ENCODE measurements around the gene BANK1. TPM values are rescaled to one million over a fixed set of nuclear protein-coding genes. Genes with fewer than 3 reads are reported as not detected.
A peak's percentile ranks its signal among the peaks of the same experiment; 100 is the strongest.

The BANK1 gene
- total RNA-seq, 1 donor from 2014 or later, result 1.4 TPM

- no peak overlapping the region for H3K4me3 ChIP-seq (ENCODE audit: low read depth, low read length)
- TF ChIP-seq, protein P1, sequence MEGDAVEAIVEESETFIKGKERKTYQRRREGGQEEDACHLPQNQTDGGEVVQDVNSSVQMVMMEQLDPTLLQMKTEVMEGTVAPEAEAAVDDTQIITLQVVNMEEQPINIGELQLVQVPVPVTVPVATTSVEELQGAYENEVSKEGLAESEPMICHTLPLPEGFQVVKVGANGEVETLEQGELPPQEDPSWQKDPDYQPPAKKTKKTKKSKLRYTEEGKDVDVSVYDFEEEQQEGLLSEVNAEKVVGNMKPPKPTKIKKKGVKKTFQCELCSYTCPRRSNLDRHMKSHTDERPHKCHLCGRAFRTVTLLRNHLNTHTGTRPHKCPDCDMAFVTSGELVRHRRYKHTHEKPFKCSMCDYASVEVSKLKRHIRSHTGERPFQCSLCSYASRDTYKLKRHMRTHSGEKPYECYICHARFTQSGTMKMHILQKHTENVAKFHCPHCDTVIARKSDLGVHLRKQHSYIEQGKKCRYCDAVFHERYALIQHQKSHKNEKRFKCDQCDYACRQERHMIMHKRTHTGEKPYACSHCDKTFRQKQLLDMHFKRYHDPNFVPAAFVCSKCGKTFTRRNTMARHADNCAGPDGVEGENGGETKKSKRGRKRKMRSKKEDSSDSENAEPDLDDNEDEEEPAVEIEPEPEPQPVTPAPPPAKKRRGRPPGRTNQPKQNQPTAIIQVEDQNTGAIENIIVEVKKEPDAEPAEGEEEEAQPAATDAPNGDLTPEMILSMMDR (conservative IDR thresholded peaks at IDR 0.05; ENCODE audit: low read depth, low read length), result no peak
- no peak for DNase-seq (ENCODE audit: low read depth)
Observed at GRCh38 chr4:101952985-101953384, 162.5 kb downstream of the BANK1 start.

- no peak overlapping the region for H3K4me3 ChIP-seq (ENCODE audit: low read depth, low read length)
- TF ChIP-seq, protein P1 (conservative IDR thresholded peaks at IDR 0.05; ENCODE audit: low read depth, low read length), result no peak
- DNase-seq (ENCODE audit: low read depth), result peak; percentile 75
Observed at GRCh38 chr4:101953949-101954348, 163.4 kb downstream of the BANK1 start.

DNA sequence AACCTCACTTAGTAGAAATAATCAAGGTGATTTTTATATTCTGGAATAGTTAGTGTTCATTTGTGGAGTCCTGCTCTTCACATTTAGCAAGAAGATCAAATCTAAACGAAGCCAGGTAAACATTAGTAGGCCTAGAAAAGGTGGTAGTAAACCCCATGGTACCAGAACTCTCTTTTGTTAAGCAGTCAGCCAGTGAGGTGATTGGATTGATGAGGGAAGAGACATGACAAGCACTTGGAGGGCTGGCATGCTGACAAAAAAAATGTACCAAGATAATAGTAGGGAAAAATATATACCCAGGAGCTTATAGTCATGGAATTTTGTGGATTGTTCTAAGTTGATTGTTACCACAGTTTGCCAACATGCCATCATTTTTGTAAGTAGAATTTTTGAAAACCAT, 163.8 kb downstream of the BANK1 start:
- no peak overlapping the region for H3K4me3 ChIP-seq (ENCODE audit: low read depth, low read length)
- DNase-seq (ENCODE audit: low read depth), result no peak
- TF ChIP-seq, protein P1 (conservative IDR thresholded peaks at IDR 0.05; ENCODE audit: low read depth, low read length), result no peak

DNA sequence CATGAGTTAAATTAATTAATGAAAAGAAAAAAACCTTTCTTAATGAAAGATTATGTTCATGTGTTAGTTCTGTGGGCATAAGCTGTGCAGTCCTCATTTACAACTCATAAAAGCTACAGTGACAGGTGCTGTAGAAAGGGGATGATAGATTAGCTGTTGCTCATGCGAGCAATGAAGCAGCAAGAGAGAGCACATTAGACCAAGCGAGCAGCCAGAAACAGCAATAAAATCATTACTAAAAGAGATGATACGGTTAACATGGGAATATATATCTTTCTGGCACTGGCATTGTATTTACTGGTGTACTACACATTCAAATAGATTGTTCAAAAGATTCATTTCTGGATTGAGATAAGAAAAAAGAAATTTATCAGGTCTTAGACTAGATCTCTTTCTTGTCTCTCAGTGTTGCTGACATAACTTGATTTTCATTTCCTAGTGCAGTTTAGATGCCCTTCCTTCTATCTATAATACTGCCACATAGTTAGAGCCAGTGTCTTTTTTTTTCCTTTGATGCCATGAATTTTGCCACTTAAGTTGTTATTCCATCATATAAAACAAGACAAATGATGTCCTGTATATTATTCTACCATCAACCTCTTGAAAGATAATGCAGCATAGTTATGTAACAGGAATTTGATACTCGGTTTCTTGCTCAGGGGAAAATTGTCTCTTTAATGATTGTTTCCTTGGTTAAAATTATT, 164.6 kb downstream of the BANK1 start:
- TF ChIP-seq, protein P1 (conservative IDR thresholded peaks at IDR 0.05; ENCODE audit: low read depth, low read length), result no peak
- no peak overlapping the region for H3K4me3 ChIP-seq (ENCODE audit: low read depth, low read length)
- no peak for DNase-seq (ENCODE audit: low read depth)

- no peak for DNase-seq (ENCODE audit: low read depth)
- no peak overlapping the region for H3K4me3 ChIP-seq (ENCODE audit: low read depth, low read length)
- TF ChIP-seq, protein P1 (conservative IDR thresholded peaks at IDR 0.05; ENCODE audit: low read depth, low read length), result no peak
Observed at GRCh38 chr4:101956068-101956825, 165.7 kb downstream of the BANK1 start.

- no peak for DNase-seq (ENCODE audit: low read depth)
- TF ChIP-seq, protein P1 (conservative IDR thresholded peaks at IDR 0.05; ENCODE audit: low read depth, low read length), result no peak
- no peak overlapping the region for H3K4me3 ChIP-seq (ENCODE audit: low read depth, low read length)
Observed at GRCh38 chr4:101958547-101958946, 168.0 kb downstream of the BANK1 start.

Measured in epithelial cell of proximal tubule (primary cell).